8988T (cell line): Measurements from ENCODE around the gene PITX2.

ENCODE experiments used
- DNase-seq: peaks from one replicate; pipeline ENCODE4 v3.0.0; 2011

Gene PITX2

DNA sequence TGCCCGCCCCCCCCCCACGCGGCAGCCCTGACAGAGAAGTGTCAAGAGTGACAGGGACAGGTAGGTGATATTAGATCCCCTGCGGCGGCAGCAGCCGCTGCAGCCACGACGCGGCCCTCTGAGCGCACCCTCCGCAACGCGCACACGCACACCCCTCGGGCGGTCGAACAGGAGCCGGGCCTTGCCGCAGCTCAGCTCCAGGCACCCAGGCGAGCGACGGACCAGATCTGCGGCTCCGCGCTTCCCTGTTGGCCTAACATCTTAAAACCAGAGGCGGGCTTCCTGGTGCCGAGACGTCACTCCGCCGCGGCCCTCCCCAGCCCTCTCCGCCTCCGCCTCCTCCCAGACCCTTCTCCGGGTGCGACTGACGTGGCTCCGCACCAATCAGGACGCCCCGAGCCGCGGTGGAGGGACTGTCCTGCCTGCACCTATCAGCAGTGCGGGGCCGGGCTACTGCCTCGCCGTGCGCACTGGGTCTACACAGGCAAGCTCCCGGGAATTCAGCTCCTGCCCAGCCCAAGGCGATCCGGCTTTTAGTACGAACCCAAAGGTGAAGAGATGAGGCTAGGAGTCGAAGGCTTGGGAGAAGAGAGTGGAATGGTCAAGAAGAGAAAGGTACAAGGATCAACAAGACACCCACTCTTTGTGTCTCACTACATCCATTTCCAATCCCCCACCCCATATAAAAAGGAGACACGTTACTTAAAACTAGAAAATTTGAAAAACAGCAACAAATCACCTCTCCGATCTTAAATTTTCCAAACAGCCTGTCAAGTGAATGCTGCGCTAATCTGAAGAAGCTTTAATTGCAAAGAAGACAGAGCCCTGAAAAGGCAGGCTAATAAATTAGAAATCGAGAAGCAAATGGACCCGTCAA, at the start of gene PITX2:
Gene PITX2 (minus strand): TSS at position 237 of the 877 bp plus-strand sequence. CDS start 617 bp downstream, outside the sequence.
- no peak for DNase-seq

DNA sequence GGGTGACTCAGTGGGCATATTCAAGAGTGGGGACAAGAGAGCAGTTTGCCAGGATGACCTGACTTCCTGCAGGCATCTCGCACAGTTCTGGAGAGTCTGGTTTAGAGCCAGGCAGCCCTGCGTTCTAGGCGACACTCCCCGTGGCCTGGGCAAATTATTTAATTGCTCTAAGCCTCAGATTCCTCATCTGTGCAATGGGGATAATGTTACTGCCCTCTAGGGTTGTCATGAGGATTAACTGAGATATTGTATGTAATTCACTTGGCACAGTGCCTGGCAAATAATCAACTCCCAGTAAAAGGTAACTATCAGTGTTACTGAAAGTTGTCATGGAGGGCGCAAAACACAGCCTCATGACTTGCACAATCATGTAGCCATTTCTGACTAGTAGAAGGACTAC, 48.8 kb upstream of the PITX2 start:
- no peak for DNase-seq

DNA sequence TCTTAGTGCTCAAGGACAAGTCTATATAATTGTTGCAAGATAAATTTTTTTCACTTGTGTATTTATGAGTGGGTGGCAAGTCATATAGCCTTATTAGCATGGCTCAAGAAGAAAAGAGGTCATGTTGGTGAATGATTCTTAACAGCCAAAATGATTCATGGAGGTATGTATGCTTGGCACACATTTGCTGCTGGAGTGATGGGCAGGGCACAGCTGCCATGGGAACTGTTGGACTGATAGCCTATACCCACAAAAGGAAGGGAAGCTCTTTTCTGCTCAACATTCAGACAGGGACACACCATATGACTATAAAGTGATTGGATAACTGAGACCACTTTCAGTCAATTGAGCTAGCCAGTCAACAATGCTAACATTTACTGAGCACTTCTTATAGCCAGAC, 46.8 kb upstream of the PITX2 start:
- DNase-seq = no peak

DNA sequence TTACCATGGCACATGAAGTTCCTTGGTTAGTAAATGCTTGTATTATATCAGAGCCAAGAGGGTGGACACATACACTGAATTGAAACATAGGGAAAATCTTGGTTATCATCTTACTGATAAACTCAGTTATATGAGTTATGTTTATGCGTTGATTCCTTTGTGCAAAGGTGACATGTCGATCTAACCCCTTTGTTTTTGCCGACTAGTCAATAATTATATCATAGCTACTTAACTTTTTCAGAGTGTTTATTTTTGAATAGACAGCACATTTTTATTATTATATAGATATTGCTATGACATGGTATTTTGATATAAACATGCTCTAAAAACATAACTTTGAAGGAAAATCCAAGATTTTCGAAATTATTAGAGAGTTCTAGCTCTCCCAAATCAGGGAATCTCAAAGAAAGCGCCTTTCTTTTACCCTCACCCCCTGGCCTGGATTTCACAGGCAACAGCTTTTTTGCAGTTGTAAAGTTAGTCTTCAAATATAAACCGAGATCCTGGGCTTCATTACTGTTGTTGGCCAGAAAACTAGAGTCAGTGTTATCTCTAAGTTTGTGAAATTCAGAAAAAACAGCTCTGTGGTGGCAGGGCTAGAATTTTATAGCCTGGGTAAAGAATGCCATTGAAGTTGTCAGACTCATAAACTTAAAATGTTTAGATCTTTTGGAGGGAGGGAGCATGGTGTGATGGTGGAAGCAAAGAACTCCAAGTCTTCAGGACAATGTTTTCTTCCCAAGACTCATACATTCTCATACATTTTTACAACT, 45.8 kb upstream of the PITX2 start:
- no peak for DNase-seq

DNA sequence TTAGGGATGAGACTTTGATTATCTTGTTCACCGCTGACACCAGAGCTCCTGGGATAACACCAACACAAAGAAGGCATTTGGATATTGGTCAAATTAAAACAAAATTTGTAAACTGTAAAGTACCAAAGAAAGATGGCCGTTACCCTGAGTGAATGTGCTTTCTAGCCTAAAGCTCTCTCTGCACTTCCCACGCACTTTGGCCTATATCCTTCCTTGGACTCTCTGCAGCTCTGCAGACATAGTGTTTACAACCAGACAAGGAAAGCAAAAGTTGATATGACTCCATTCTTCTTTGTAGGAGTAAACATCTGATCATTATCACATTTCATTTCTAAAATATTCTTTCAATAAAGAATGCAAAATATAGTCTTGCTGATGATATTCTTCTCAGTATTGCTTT, 44.8 kb upstream of the PITX2 start:
- no peak for DNase-seq

DNA sequence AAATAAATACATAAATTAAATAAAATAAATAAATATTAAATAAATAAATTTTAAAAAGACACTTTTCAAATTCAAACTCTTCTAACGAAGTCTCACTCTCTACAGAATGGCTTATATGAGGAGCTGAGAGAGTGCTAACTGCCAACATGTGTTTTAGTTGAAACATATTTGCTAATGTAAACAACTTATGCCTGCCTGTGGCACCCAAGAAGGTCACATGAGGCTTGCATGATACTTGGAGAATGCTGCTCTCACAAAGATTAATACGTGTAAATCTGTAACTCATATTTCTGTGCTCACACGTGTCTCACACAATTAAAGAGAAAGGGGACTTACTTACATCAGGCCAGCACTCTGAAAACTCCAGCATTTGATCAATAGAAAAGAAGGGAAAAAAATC, 43.2 kb upstream of the PITX2 start:
- DNase-seq = no peak

DNA sequence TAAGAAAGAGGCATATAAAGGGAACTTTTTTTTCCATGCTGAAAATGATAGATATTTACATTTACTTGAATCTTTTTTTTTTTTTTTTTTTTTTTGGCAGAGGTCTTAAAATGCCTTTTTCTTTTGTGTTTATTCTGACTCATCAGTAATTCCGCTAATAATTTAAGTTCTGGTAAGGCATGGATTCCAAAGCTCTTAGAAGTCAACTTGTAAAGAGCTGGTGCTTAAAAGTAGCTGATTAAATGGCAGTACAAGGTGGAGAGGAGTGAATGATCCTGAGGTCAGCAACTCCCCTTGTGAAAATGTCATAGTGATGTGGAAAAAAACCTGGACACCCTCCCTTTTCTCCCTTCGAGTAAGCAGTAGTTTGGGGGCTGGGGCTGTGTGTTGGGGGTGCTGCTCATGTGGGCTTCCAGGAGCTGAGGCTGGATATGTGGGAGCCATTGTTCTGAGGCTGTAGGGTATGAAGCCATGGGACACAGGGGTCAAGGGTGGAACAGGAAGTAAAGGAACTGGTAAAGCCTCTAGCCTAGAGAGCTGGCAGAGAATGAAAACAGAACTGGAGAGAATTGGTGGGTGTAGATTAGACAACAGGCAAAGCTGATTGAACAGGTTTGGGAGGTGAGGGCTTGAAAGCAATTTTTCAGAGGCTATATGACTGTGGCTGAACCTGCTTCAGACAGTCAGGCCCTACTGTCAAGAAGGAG, 41.0 kb upstream of the PITX2 start:
- DNase-seq = no peak

DNA sequence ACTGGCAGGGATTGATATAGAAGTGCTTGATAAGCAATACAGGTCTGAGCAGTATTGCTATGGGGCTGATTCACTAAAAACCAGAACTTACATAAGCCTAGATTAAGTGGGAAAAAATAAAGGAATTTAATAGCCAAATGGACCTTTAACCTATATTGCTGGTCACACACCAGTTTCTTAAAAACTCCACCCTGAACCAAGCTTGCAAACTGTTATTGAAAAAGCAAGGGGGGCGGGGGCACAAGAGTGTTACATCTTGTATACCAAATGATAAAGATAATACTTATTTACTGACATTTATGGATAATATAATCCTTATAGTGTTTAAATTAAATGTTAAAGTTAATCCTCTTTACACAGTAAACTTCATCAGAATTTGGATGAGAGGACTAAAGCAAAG, 40.3 kb upstream of the PITX2 start:
- no peak for DNase-seq

DNA sequence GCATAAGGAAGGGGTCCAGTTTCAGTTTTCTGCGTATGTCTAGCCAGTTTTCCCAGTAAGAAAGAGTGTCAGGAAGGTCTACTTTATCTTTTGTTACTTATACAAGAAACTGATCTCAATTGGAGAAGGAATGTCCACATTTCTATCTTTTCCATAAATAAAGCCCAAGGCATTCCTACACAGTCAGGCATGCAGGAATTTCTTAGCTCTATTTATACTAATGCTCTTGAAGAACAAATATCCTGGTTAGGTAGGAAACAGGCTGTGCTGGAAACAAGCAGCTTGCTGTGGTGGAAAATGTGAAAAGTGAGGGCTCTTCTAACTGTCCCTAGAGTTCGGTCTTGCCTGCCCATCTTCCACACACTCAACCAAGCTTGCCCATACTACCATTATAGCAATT, 37.9 kb upstream of the PITX2 start:
- DNase-seq = no peak

DNA sequence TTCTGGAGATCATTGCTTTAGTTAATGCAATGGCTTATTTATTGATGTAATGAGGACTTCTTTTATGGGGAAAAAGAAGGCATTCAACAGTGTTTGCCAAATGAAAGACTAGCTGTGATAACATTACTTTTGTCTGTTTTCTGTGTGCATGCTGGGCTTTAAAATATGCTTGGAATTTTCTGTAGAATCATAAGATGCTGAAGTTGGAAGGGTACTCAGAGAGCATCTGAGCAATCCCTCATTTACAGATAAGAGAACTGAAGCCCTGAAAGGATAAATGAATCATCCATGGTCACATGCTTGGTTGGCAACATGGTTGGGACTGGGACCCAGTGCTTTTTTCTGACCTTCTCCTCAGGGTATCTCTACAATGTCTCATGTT, 31.4 kb upstream of the PITX2 start:
- DNase-seq = no peak

DNA sequence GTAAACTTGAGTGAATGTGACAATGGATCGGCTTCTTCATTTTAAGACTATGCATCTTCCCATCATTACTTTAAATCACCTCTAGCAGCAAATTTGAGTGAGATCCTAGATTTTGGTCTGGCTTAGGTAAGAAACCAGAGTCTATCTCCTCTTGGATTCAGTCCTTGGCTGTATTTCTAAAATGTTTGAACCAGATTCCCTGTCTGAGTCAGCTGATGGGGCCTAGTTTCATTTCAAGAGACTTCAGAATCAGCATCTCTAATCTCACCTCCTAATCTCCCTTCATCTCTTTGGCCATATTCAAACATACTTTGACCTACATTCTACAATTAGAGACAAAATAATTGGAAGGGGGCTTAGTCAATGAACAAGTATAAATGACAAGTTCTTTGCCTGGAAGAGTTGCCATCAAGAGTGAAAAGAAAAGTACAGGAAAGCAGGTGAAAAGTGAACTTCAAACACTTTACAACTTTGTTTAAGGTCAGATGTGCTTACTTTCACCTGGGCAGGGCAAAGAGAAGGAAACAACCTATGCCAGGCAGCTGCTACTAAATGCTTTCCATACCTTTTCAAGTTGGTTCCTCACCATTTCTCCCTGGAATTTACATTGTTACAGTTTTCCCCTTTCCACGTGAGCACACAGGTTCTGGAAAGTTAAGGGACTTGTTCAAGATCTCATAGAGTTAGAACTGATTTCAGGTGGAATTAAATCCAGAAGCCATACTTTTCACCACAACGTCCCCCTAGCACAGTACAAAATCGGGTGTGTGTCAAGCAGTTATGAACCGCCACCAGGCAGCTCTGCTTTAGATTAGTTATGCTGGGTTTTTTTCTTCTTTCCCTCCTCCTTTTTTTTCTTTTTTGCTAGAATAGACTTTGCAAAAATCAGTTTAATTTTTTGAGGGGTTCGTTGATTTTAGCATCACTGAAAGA, 30.7 kb upstream of the PITX2 start:
- no peak for DNase-seq

DNA sequence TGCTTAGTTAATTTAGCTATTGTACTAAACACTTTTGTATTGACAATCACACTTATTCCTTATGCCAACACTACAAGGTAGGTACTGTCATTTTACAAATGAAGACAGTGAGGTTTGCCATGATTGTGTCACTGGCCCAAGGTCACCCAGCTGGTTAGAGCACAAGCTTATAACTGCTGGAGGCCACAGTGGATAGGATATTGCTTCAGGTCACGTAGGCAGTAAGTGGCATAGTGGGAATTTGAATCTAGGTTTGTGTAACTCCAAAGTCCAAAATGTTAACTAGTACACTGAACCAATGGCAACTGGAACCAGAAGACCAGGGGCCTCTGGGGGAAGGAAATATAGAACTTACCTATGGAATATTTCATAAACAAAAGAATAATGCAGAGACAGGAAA, 21.1 kb upstream of the PITX2 start:
- no peak for DNase-seq

DNA sequence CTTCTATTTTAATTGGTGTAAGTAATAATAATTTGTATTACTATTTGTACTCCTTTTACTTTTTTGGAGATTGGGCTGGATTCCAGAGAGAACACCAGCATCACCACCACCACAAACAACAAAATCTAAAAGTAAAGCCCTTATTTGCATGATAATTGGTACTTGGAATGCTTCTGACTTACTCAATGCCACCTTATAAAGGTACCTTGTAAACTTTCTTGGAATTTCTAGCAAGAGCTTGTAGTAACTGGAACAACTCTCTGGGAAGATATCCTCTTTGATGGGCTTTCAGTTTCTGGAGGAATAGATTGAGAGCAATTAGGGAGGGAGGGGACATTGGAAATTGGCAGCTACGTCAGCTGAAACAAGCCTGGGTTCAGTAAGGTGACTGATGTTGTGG, 20.2 kb upstream of the PITX2 start:
- no peak for DNase-seq

DNA sequence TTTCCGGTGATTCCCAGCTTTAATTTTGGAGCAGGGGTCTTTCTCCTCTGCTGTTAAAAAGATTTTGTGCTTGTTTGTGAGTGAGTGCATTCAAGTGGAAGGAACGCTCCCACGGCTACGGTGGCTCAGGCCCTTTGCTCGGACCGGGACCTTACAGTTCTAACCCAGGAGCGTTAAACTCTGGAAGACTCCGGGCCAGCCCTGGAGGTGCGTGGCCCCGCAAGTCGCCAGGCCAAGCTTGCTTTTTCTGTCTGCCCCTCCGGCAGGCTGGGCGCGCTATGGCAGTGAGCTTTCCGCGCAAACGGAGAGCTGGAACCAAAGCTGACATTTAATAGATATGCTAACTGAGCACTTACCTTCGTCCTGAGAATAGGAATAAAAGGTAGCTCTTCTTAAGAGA, 18.3 kb upstream of the PITX2 start:
- DNase-seq = no peak

DNA sequence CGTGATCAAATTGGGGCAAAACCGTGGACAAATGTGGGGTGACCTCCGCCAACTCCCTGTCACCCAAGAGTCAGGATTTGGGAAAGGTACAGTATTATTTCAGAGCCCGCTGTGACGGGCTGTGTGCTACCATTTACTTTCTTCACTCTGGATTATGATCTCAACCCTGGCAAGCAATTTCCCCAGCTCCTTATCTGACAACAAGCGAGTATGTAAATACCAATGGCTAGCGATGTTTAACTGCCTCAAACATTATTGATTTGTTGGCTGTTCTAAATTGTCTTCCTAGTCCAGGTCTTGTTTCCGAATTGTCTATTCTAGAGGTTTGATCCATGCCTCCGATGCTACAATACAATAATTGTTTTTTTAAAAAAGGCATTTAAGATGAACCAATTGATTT, 17.7 kb upstream of the PITX2 start:
- DNase-seq = no peak

DNA sequence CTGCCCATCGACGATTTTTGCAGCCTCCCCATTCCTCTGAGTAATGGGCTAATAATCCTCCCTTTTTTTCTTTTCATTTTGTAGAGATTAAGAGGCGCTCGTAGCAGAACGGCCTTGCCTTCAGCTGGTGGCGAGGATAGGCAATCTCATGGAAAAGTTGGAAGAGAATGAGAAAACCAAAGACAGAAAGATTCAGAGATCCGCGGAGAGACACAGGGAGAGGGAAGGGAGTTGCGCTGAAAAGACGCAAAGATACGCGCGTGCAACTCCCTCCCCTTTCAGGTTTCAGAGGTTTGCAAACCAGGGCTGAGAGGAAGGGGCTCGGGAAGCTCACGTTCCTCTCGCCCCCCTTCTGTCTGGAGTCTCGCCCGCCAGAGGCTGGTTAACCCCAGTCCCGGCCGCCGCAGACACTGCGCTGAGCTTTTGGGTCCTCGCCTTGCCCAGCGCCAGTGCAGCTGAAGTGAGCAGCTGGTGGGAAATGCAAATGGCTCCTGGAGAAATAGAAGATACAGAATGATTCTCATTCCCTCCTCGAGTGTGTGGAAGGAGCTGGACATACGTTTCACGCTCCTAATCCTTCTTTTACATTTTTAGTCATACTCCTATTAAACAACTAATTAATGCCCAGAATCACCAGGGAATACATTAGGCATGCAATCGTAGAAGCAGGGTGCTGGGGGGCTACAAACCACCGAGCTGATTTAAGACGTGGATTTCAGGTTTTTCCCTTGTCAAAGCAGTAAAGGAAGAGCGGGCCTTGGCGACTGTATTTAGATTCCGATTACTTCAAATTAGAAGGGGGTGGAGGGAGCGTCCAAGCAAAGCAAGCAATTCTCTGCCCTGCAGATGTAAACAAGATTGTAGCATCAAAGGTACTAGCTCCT, 16.6 kb upstream of the PITX2 start:
- no peak for DNase-seq

DNA sequence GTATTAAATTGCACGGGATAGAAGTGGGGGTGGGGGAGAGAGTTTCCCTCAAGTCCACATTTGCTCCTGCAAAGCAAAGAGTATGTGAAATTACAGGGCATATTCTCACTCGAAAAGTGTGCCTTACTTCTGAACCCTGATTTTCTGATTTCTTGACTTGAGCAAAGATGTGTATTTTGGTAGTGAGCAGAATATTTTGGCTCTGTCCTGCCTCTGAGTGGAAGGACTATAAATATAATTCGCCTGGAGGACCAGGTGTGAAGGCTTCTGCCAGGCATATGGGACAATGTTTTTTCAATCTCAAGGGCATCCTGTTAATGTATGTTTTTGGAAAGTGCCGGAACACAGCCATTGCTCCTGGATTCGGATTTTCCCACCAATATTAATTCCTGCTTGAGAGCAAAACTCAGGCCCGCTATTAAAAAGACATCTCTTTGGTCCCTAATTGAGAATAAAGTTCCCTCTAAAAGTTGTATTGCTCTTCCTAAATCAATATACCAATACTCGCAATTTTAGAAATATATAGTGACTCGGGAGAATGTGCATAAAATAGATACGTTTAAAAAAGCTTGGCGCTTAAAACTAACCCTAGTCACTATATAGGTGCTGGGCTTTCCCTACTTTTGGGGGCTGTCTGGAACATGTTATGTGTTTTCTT, 15.3 kb upstream of the PITX2 start:
- no peak for DNase-seq

DNA sequence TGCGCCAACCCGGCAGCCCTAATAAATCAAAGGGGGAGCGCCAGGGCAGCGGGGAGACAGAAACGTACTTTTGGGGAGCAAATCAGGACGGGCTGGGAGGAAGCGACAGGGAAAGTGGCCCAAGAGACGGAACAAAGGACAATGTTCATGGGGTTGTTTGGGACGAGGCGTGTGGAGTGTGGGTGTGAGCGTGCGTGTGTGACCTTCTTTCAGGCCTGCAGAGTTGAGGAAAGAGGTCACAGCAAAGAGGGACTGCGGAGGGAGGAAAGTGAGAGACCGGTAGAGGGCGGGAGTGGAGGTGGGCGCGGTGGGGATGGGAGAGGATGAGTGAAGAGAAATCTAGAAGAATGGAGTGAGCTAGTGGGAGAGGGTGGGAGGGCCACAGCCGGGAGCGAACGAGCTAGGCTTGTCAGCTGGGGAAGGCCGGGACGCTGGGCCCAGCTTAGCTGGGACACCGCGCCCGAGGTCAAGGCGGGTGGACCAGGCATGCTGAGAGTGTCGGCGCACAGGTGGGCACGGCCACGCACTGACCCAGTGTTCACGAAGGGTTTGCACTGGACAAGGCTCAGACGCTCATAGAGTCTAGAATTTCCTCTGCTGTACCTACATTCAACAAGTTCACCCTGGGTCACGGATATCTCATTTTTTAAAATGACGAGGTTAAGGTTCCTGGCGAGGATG, 14.7 kb upstream of the PITX2 start:
- DNase-seq = no peak

DNA sequence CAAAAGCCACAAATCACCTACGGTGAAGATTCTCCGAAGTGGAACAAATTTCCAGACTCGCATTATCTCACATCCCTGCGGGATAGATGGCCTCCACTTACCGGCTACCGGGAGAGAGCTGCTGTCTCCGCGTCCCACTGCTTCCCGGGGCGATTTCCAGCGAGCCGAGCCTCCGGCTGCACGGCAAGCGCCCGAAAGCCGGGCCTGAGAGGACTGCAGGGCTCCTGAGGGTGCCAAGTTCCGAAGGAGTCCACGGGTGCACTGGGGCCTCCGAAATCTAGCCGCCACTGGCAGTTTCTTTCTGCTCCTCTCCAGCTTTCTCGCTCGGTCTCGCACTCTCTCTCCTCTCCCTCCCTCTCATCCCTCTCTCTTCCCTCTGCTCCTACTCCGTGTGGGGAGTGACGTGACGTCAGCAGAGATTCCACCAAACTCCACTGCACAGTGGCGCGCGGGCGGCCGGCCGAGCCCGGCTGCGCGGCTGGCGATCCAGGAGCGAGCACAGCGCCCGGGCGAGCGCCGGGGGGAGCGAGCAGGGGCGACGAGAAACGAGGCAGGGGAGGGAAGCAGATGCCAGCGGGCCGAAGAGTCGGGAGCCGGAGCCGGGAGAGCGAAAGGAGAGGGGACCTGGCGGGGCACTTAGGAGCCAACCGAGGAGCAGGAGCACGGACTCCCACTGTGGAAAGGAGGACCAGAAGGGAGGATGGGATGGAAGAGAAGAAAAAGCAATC, 14.0 kb upstream of the PITX2 start:
- no peak for DNase-seq
